ENCODE results near the gene WIPI1.

GRCh38 chr17:68428498-68429172 lies 28.7 kb downstream of the WIPI1 start:
- TF ChIP-seq CTCF (optimal IDR thresholded peaks at IDR 0.05 in 1 of 3, IDR thresholded peaks at IDR 0.05 in 1 of 3, conservative IDR thresholded peaks at IDR 0.05 in 1 of 3; ENCODE audit: extremely low read depth in 1 of 3, insufficient read depth in 2 of 3, low read length in 3 of 3) (no peak), EZH2 (IDR thresholded peaks at IDR 0.05; ENCODE audit: low read length) (no peak)

Measured in keratinocyte (primary cell).